ENCODE measurements around the gene PSMB7. TPM values are rescaled to one million over a fixed set of nuclear protein-coding genes. Genes with fewer than 3 reads are reported as not detected.

Gene PSMB7
- total RNA-seq, 5 donors from 2014 or later (not counting 1 experiment from before 2014, with no cell fraction given): 62.6 to 75.8 (median 68.6) TPM

- H3K4me1 Mint-ChIP-seq: peaks cover 0 to 8% (median 2%) of the 10 kb centered on the region in 3 donors
- no peaks in the 10 kb centered on the region for H3K36me3 Mint-ChIP-seq
- ATAC-seq (replicated peaks in 1 of 4) (no peak), DNase-seq (no peak)
- H3K27ac ChIP-seq (ENCODE audit: low read length): no peak overlapping the region
- no peaks in the 10 kb centered on the region for H3K9me3 Mint-ChIP-seq
- H3K9me3 ChIP-seq: no peaks in the 10 kb centered on the region
- ChIA-PET POLR2A (no interaction called here), CTCF (no interaction called here)
- no peak overlapping the region for H3K4me3 ChIP-seq (ENCODE audit: control insufficient read depth in 1 of 2, extremely low read depth in 1 of 2, low read length in 1 of 2)
- peaks cover 3 to 66% of the 10 kb centered on the region in 2 experiments for H3K27me3 ChIP-seq (replicated peaks in 1 of 2; ENCODE audit: control insufficient read depth in 2 of 2, extremely low read depth in 1 of 2, insufficient read depth in 2 of 2, low read length in 1 of 2)
- H3K27ac Mint-ChIP-seq: no peak overlapping the region
- H3K36me3 ChIP-seq (ENCODE audit: control insufficient read depth in 2 of 2, extremely low read depth in 1 of 2, insufficient read depth in 1 of 2, low read length in 1 of 2): no peaks in the 10 kb centered on the region
- peaks cover 0 to 6% of the 10 kb centered on the region in 2 experiments for H3K4me1 ChIP-seq (ENCODE audit: control insufficient read depth in 1 of 2, extremely low read depth in 1 of 2, insufficient read depth in 2 of 2, low read length in 2 of 2)
- H3K4me3 Mint-ChIP-seq: no peak overlapping the region
- H3K27me3 Mint-ChIP-seq: peaks cover 29 to 57% of the 10 kb centered on the region in 2 donors
- WGBS (ENCODE audit: insufficient coverage): 70% methylated on average over 4 of the region's 7 CpGs
Observed at GRCh38 chr9:124448019-124448418, 32.8 kb upstream of the PSMB7 start.

- DNase-seq: no peak
- 90% methylated on average over 1 of the region's 4 CpGs for WGBS (ENCODE audit: insufficient coverage)
- Histone ChIP-seq H3K4me1 (ENCODE audit: control insufficient read depth in 1 of 2, extremely low read depth in 1 of 2, insufficient read depth in 2 of 2, low read length in 2 of 2) (peaks cover 0 to 6% of the 10 kb centered on the region in 2 experiments), H3K9me3 (no peaks in the 10 kb centered on the region), H3K27ac (ENCODE audit: low read length) (no peak overlapping the region), H3K36me3 (ENCODE audit: control insufficient read depth in 2 of 2, extremely low read depth in 1 of 2, insufficient read depth in 1 of 2, low read length in 1 of 2) (no peaks in the 10 kb centered on the region), H3K4me3 (ENCODE audit: control insufficient read depth in 1 of 2, extremely low read depth in 1 of 2, low read length in 1 of 2) (no peak overlapping the region), H3K27me3 (replicated peaks in 1 of 2; ENCODE audit: control insufficient read depth in 2 of 2, extremely low read depth in 1 of 2, insufficient read depth in 2 of 2, low read length in 1 of 2) (peaks cover 5 to 60% of the 10 kb centered on the region in 2 experiments)
- Mint-ChIP-seq H3K27me3 (peaks cover 32 to 51% of the 10 kb centered on the region in 2 donors), H3K27ac (no peak overlapping the region), H3K9me3 (no peaks in the 10 kb centered on the region), H3K4me1 (peaks cover 0 to 8% (median 2%) of the 10 kb centered on the region in 3 donors), H3K36me3 (no peaks in the 10 kb centered on the region), H3K4me3 (no peak overlapping the region)
- CTCF ChIA-PET: no interaction called here
- POLR2A ChIA-PET: no interaction called here
- no peak for ATAC-seq (replicated peaks in 1 of 4)
Observed at GRCh38 chr9:124447297-124447661, 32.0 kb upstream of the PSMB7 start.

GRCh38 chr9:124444166-124444565 is 28.9 kb upstream of the PSMB7 start:
- POLR2A ChIA-PET: interaction anchor here in 1 of 2 donors (0.6 kb wide), 1 partner anchor 41 kb away, joined by 3 read pairs; no protein-coding TSS in a partner anchor
- H3K4me1 Mint-ChIP-seq: no peaks in the 10 kb centered on the region
- H3K4me3 ChIP-seq (ENCODE audit: control insufficient read depth in 1 of 2, extremely low read depth in 1 of 2, low read length in 1 of 2): no peak overlapping the region
- peaks cover 35 to 50% of the 10 kb centered on the region in 2 donors for H3K27me3 Mint-ChIP-seq
- H3K27ac Mint-ChIP-seq: no peak overlapping the region
- no peaks in the 10 kb centered on the region for H3K9me3 Mint-ChIP-seq
- H3K4me1 ChIP-seq (ENCODE audit: control insufficient read depth in 1 of 2, extremely low read depth in 1 of 2, insufficient read depth in 2 of 2, low read length in 2 of 2): no peaks in the 10 kb centered on the region
- WGBS (ENCODE audit: insufficient coverage): no CpG with 5 or more reads among the region's 3 CpGs
- H3K9me3 ChIP-seq: no peaks in the 10 kb centered on the region
- ATAC-seq (replicated peaks in 1 of 4) (no peak), DNase-seq (no peak)
- H3K4me3 Mint-ChIP-seq: no peak overlapping the region
- H3K36me3 ChIP-seq (ENCODE audit: control insufficient read depth in 2 of 2, extremely low read depth in 1 of 2, insufficient read depth in 1 of 2, low read length in 1 of 2): no peaks in the 10 kb centered on the region
- H3K27me3 ChIP-seq (replicated peaks in 1 of 2; ENCODE audit: control insufficient read depth in 2 of 2, extremely low read depth in 1 of 2, insufficient read depth in 2 of 2, low read length in 1 of 2): peaks cover 3 to 55% of the 10 kb centered on the region in 2 experiments
- CTCF ChIA-PET: no interaction called here
- H3K36me3 Mint-ChIP-seq: no peaks in the 10 kb centered on the region
- no peak overlapping the region for H3K27ac ChIP-seq (ENCODE audit: low read length)

- no CpG with 5 or more reads among the region's 2 CpGs for WGBS (ENCODE audit: insufficient coverage)
- H3K36me3 ChIP-seq (ENCODE audit: control insufficient read depth in 2 of 2, extremely low read depth in 1 of 2, insufficient read depth in 1 of 2, low read length in 1 of 2): no peaks in the 10 kb centered on the region
- ChIA-PET POLR2A (interaction anchor here in 1 of 2 donors (0.6 kb wide), 1 partner anchor 1056 kb away, joined by 10 read pairs; no protein-coding TSS in a partner anchor), CTCF (no interaction called here)
- H3K9me3 ChIP-seq: no peaks in the 10 kb centered on the region
- Mint-ChIP-seq H3K27ac (no peak overlapping the region), H3K27me3 (peaks cover 34 to 51% of the 10 kb centered on the region in 2 donors), H3K4me3 (no peak overlapping the region), H3K9me3 (peaks cover 0 to 3% (median 0%) of the 10 kb centered on the region in 3 donors), H3K36me3 (no peaks in the 10 kb centered on the region), H3K4me1 (no peaks in the 10 kb centered on the region)
- H3K4me1 ChIP-seq (ENCODE audit: control insufficient read depth in 1 of 2, extremely low read depth in 1 of 2, insufficient read depth in 2 of 2, low read length in 2 of 2): no peaks in the 10 kb centered on the region
- ATAC-seq (replicated peaks in 1 of 4) (no peak), DNase-seq (no peak)
- H3K4me3 ChIP-seq (ENCODE audit: control insufficient read depth in 1 of 2, extremely low read depth in 1 of 2, low read length in 1 of 2): no peak overlapping the region
- H3K27me3 ChIP-seq (replicated peaks in 1 of 2; ENCODE audit: control insufficient read depth in 2 of 2, extremely low read depth in 1 of 2, insufficient read depth in 2 of 2, low read length in 1 of 2): peaks cover 3 to 51% of the 10 kb centered on the region in 2 experiments
- no peak overlapping the region for H3K27ac ChIP-seq (ENCODE audit: low read length)
Observed at GRCh38 chr9:124443625-124444024, 28.4 kb upstream of the PSMB7 start.

- H3K27ac Mint-ChIP-seq: no peak overlapping the region
- Histone ChIP-seq H3K27me3 (replicated peaks in 1 of 2; ENCODE audit: control insufficient read depth in 2 of 2, extremely low read depth in 1 of 2, insufficient read depth in 2 of 2, low read length in 1 of 2) (peaks cover 3 to 45% of the 10 kb centered on the region in 2 experiments), H3K4me3 (ENCODE audit: control insufficient read depth in 1 of 2, extremely low read depth in 1 of 2, low read length in 1 of 2) (no peak overlapping the region), H3K27ac (ENCODE audit: low read length) (no peak overlapping the region), H3K4me1 (ENCODE audit: control insufficient read depth in 1 of 2, extremely low read depth in 1 of 2, insufficient read depth in 2 of 2, low read length in 2 of 2) (no peaks in the 10 kb centered on the region), H3K36me3 (ENCODE audit: control insufficient read depth in 2 of 2, extremely low read depth in 1 of 2, insufficient read depth in 1 of 2, low read length in 1 of 2) (no peaks in the 10 kb centered on the region), H3K9me3 (no peaks in the 10 kb centered on the region)
- no CpG with 5 or more reads among the region's 3 CpGs for WGBS (ENCODE audit: insufficient coverage)
- peaks cover 0 to 3% (median 0%) of the 10 kb centered on the region in 3 donors for H3K9me3 Mint-ChIP-seq
- peaks cover 30 to 46% of the 10 kb centered on the region in 2 donors for H3K27me3 Mint-ChIP-seq
- ChIA-PET CTCF (no interaction called here), POLR2A (no interaction called here)
- H3K4me3 Mint-ChIP-seq: no peak overlapping the region
- no peaks in the 10 kb centered on the region for H3K36me3 Mint-ChIP-seq
- no peak for DNase-seq
- ATAC-seq (replicated peaks in 1 of 4): no peak
- H3K4me1 Mint-ChIP-seq: no peaks in the 10 kb centered on the region
Observed at GRCh38 chr9:124442826-124443225, 27.6 kb upstream of the PSMB7 start.

- DNase-seq (no peak), ATAC-seq (replicated peaks in 1 of 4) (no peak)
- Histone ChIP-seq H3K27me3 (replicated peaks in 1 of 2; ENCODE audit: control insufficient read depth in 2 of 2, extremely low read depth in 1 of 2, insufficient read depth in 2 of 2, low read length in 1 of 2) (peaks cover 3 to 44% of the 10 kb centered on the region in 2 experiments), H3K4me3 (ENCODE audit: control insufficient read depth in 1 of 2, extremely low read depth in 1 of 2, low read length in 1 of 2) (no peak overlapping the region), H3K9me3 (no peaks in the 10 kb centered on the region), H3K27ac (ENCODE audit: low read length) (no peak overlapping the region), H3K36me3 (ENCODE audit: control insufficient read depth in 2 of 2, extremely low read depth in 1 of 2, insufficient read depth in 1 of 2, low read length in 1 of 2) (no peaks in the 10 kb centered on the region), H3K4me1 (ENCODE audit: control insufficient read depth in 1 of 2, extremely low read depth in 1 of 2, insufficient read depth in 2 of 2, low read length in 2 of 2) (no peaks in the 10 kb centered on the region)
- Mint-ChIP-seq H3K4me3 (no peak overlapping the region), H3K9me3 (peaks cover 0 to 3% (median 0%) of the 10 kb centered on the region in 3 donors), H3K27ac (no peak overlapping the region), H3K27me3 (peaks cover 30 to 46% of the 10 kb centered on the region in 2 donors), H3K4me1 (no peaks in the 10 kb centered on the region), H3K36me3 (no peaks in the 10 kb centered on the region)
- ChIA-PET POLR2A (no interaction called here), CTCF (interaction anchor here in 1 of 2 donors (1.1 kb wide), 1 partner anchor 94 kb away, joined by 4 read pairs; no protein-coding TSS in a partner anchor)
Observed at GRCh38 chr9:124442379-124442778, 27.1 kb upstream of the PSMB7 start.

- Mint-ChIP-seq H3K27me3 (peaks cover 30 to 42% of the 10 kb centered on the region in 2 donors), H3K4me1 (no peaks in the 10 kb centered on the region), H3K4me3 (no peak overlapping the region), H3K27ac (no peak overlapping the region), H3K9me3 (peaks cover 0 to 3% (median 0%) of the 10 kb centered on the region in 3 donors), H3K36me3 (no peaks in the 10 kb centered on the region)
- Histone ChIP-seq H3K4me1 (ENCODE audit: control insufficient read depth in 1 of 2, extremely low read depth in 1 of 2, insufficient read depth in 2 of 2, low read length in 2 of 2) (no peaks in the 10 kb centered on the region), H3K27me3 (replicated peaks in 1 of 2; ENCODE audit: control insufficient read depth in 2 of 2, extremely low read depth in 1 of 2, insufficient read depth in 2 of 2, low read length in 1 of 2) (peaks cover 3 to 42% of the 10 kb centered on the region in 2 experiments), H3K4me3 (ENCODE audit: control insufficient read depth in 1 of 2, extremely low read depth in 1 of 2, low read length in 1 of 2) (no peak overlapping the region), H3K36me3 (ENCODE audit: control insufficient read depth in 2 of 2, extremely low read depth in 1 of 2, insufficient read depth in 1 of 2, low read length in 1 of 2) (no peaks in the 10 kb centered on the region), H3K9me3 (no peaks in the 10 kb centered on the region), H3K27ac (ENCODE audit: low read length) (no peak overlapping the region)
- ChIA-PET CTCF (interaction anchor here in 1 of 2 donors (0.7 to 1.1 kb wide), 2 partner anchors 96 to 1909 kb away, joined by 4 to 6 read pairs; no protein-coding TSS in a partner anchor), POLR2A (no interaction called here)
- 11% methylated on average over 13 of the region's 16 CpGs for WGBS (ENCODE audit: insufficient coverage)
- no peak for ATAC-seq (replicated peaks in 1 of 4)
- DNase-seq: no peak
Observed at GRCh38 chr9:124441291-124441690, 26.0 kb upstream of the PSMB7 start.

All from T-cell (primary cell).